ENCODE measurements around the gene CYP27C1. TPM values are rescaled to one million over a fixed set of nuclear protein-coding genes. Genes with fewer than 3 reads are reported as not detected.

Gene CYP27C1
- total and polyA plus RNA-seq, 4 donors: 0.02 to 0.14 (median 0.07) TPM

GRCh38 chr2:127139766-127140165, 80.3 kb downstream of the CYP27C1 start:
- TF ChIP-seq NR2F2 (IDR thresholded peaks at IDR 0.05) (no peak), TAF1 (conservative IDR thresholded peaks at IDR 0.05) (no peak), CTCF (IDR thresholded peaks at IDR 0.05; ENCODE audit: low read depth, low read length, missing input control) (no peak), YY1 (IDR thresholded peaks at IDR 0.05) (no peak), GABPA (IDR thresholded peaks at IDR 0.05 in 1 of 2, conservative IDR thresholded peaks at IDR 0.05 in 1 of 2) (no peak), RAD21 (IDR thresholded peaks at IDR 0.05) (no peak), HNF4A (conservative IDR thresholded peaks at IDR 0.05) (no peak)
- Histone ChIP-seq H3K27me3 (ENCODE audit: control insufficient read depth in 4 of 4, insufficient read depth in 4 of 4, low read length in 3 of 4) (no peaks in the 10 kb centered on the region), H3K36me3 (ENCODE audit: control insufficient read depth in 4 of 4, insufficient read depth in 3 of 4, low read depth in 1 of 4, low read length in 3 of 4) (no peaks in the 10 kb centered on the region), H3K27ac (ENCODE audit: low read depth in 1 of 2, low read length in 2 of 2) (no peak overlapping the region), H3K4me3 (ENCODE audit: low read depth in 1 of 3, low read length in 3 of 3) (no peak overlapping the region), H3K4me1 (ENCODE audit: control insufficient read depth in 4 of 4, insufficient read depth in 4 of 4, low read length in 3 of 4) (no peaks in the 10 kb centered on the region), H3K9me3 (ENCODE audit: control insufficient read depth in 4 of 4, low read length in 3 of 4) (no peaks in the 10 kb centered on the region), H3K9ac (ENCODE audit: low read depth in 1 of 2, low read length in 2 of 2) (no peak overlapping the region)
- 86% methylated on average over 2 of the region's 2 CpGs for WGBS
- DNase-seq (ENCODE audit: low spot score): no peak

GRCh38 chr2:127138281-127138680, 81.8 kb downstream of the CYP27C1 start:
- 86% methylated on average over 12 of the region's 12 CpGs for WGBS
- Histone ChIP-seq H3K27ac (ENCODE audit: low read depth in 1 of 2, low read length in 2 of 2) (no peak overlapping the region), H3K4me3 (ENCODE audit: low read depth in 1 of 3, low read length in 3 of 3) (no peak overlapping the region), H3K27me3 (ENCODE audit: control insufficient read depth in 4 of 4, insufficient read depth in 4 of 4, low read length in 3 of 4) (no peaks in the 10 kb centered on the region), H3K36me3 (ENCODE audit: control insufficient read depth in 4 of 4, insufficient read depth in 3 of 4, low read depth in 1 of 4, low read length in 3 of 4) (no peaks in the 10 kb centered on the region), H3K9ac (ENCODE audit: low read depth in 1 of 2, low read length in 2 of 2) (no peak overlapping the region), H3K4me1 (ENCODE audit: control insufficient read depth in 4 of 4, insufficient read depth in 4 of 4, low read length in 3 of 4) (no peaks in the 10 kb centered on the region), H3K9me3 (ENCODE audit: control insufficient read depth in 4 of 4, low read length in 3 of 4) (no peaks in the 10 kb centered on the region)
- TF ChIP-seq EGR1 (IDR thresholded peaks at IDR 0.05; ENCODE audit: low read depth in 2 of 2): no peak
- no peak for DNase-seq (ENCODE audit: low spot score)

GRCh38 chr2:127137741-127138140, 82.4 kb downstream of the CYP27C1 start:
- H3K27me3 ChIP-seq (ENCODE audit: control insufficient read depth in 4 of 4, insufficient read depth in 4 of 4, low read length in 3 of 4): no peaks in the 10 kb centered on the region
- no peak overlapping the region for H3K27ac ChIP-seq (ENCODE audit: low read depth in 1 of 2, low read length in 2 of 2)
- WGBS: 91% methylated on average over 15 of the region's 15 CpGs
- H3K36me3 ChIP-seq (ENCODE audit: control insufficient read depth in 4 of 4, insufficient read depth in 3 of 4, low read depth in 1 of 4, low read length in 3 of 4): no peaks in the 10 kb centered on the region
- no peaks in the 10 kb centered on the region for H3K4me1 ChIP-seq (ENCODE audit: control insufficient read depth in 4 of 4, insufficient read depth in 4 of 4, low read length in 3 of 4)
- TF ChIP-seq RAD21 (IDR thresholded peaks at IDR 0.05): no peak
- no peak overlapping the region for H3K4me3 ChIP-seq (ENCODE audit: low read depth in 1 of 3, low read length in 3 of 3)
- no peaks in the 10 kb centered on the region for H3K9me3 ChIP-seq (ENCODE audit: control insufficient read depth in 4 of 4, low read length in 3 of 4)
- no peak overlapping the region for H3K9ac ChIP-seq (ENCODE audit: low read depth in 1 of 2, low read length in 2 of 2)
- no peak for DNase-seq (ENCODE audit: low spot score)

GRCh38 chr2:127137225-127137624, 82.9 kb downstream of the CYP27C1 start:
- no peak overlapping the region for H3K9ac ChIP-seq (ENCODE audit: low read depth in 1 of 2, low read length in 2 of 2)
- H3K9me3 ChIP-seq (ENCODE audit: control insufficient read depth in 4 of 4, low read length in 3 of 4): no peaks in the 10 kb centered on the region
- TF ChIP-seq FOXA1 (IDR thresholded peaks at IDR 0.05): no peak
- no peak for TF ChIP-seq SP1 (IDR thresholded peaks at IDR 0.05)
- DNase-seq (ENCODE audit: low spot score): no peak
- no peak overlapping the region for H3K4me3 ChIP-seq (ENCODE audit: low read depth in 1 of 3, low read length in 3 of 3)
- H3K4me1 ChIP-seq (ENCODE audit: control insufficient read depth in 4 of 4, insufficient read depth in 4 of 4, low read length in 3 of 4): no peaks in the 10 kb centered on the region
- no peak overlapping the region for H3K27ac ChIP-seq (ENCODE audit: low read depth in 1 of 2, low read length in 2 of 2)
- 92% methylated on average over 12 of the region's 12 CpGs for WGBS
- no peaks in the 10 kb centered on the region for H3K36me3 ChIP-seq (ENCODE audit: control insufficient read depth in 4 of 4, insufficient read depth in 3 of 4, low read depth in 1 of 4, low read length in 3 of 4)
- H3K27me3 ChIP-seq (ENCODE audit: control insufficient read depth in 4 of 4, insufficient read depth in 4 of 4, low read length in 3 of 4): no peaks in the 10 kb centered on the region

Data from liver (tissue), 9 donors.